ENCODE data around the gene LRRK1.

LRRK1 gene

GRCh38 chr15:101049282-101049681 lies 130.1 kb downstream of the LRRK1 start:
- Histone ChIP-seq H3K4me2 (ENCODE audit: low read length) (no peak overlapping the region), H3K27ac (ENCODE audit: low read depth, low read length, poor library complexity, severe bottlenecking) (no peak overlapping the region), H3K9me3 (ENCODE audit: low read length) (no peaks in the 10 kb centered on the region), H3K9me2 (ENCODE audit: low read depth, low read length) (no peaks in the 10 kb centered on the region), H4K20me1 (ENCODE audit: insufficient read depth, low read length) (no peaks in the 10 kb centered on the region), H3K9ac (ENCODE audit: low read length) (no peak overlapping the region), H3K4me3 (ENCODE audit: low read depth, low read length, poor library complexity, severe bottlenecking) (no peak overlapping the region), H3F3A (ENCODE audit: insufficient read depth, low read length) (no peaks in the 10 kb centered on the region), H3K36me3 (ENCODE audit: insufficient read depth, low read length) (peaks cover 98% of the 10 kb centered on the region), H3K27me3 (ENCODE audit: insufficient read depth, low read length) (no peaks in the 10 kb centered on the region), H2AFZ (ENCODE audit: low read length) (no peak overlapping the region), H3K79me2 (ENCODE audit: insufficient read depth, low read length) (no peaks in the 10 kb centered on the region), H3K4me1 (ENCODE audit: insufficient read depth, low read length, severe bottlenecking) (no peaks in the 10 kb centered on the region)
- TF ChIP-seq CTCF (IDR thresholded peaks at IDR 0.05; ENCODE audit: low read length) (no peak), EZH2 (IDR thresholded peaks at IDR 0.05; ENCODE audit: borderline replicate concordance, low read length) (no peak)

- Histone ChIP-seq H3K36me3 (ENCODE audit: insufficient read depth, low read length) (peaks cover 98% of the 10 kb centered on the region), H3K4me3 (ENCODE audit: low read depth, low read length, poor library complexity, severe bottlenecking) (no peak overlapping the region)
These were observed 130.9 kb downstream of the LRRK1 start for GRCh38 chr15:101049856-101050622.

GRCh38 chr15:101050623-101051290 lies 131.6 kb downstream of the LRRK1 start:
- Histone ChIP-seq H3F3A (ENCODE audit: insufficient read depth, low read length) (no peaks in the 10 kb centered on the region), H3K9me3 (ENCODE audit: low read length) (no peaks in the 10 kb centered on the region), H3K27me3 (ENCODE audit: insufficient read depth, low read length) (no peaks in the 10 kb centered on the region), H3K9me2 (ENCODE audit: low read depth, low read length) (no peaks in the 10 kb centered on the region), H2AFZ (ENCODE audit: low read length) (no peak overlapping the region), H3K4me1 (ENCODE audit: insufficient read depth, low read length, severe bottlenecking) (no peaks in the 10 kb centered on the region), H3K36me3 (ENCODE audit: insufficient read depth, low read length) (peaks cover 98% of the 10 kb centered on the region), H3K9ac (ENCODE audit: low read length) (no peak overlapping the region), H3K27ac (ENCODE audit: low read depth, low read length, poor library complexity, severe bottlenecking) (no peak overlapping the region), H3K4me2 (ENCODE audit: low read length) (no peak overlapping the region), H3K79me2 (ENCODE audit: insufficient read depth, low read length) (no peaks in the 10 kb centered on the region), H3K4me3 (ENCODE audit: low read depth, low read length, poor library complexity, severe bottlenecking) (no peak overlapping the region), H4K20me1 (ENCODE audit: insufficient read depth, low read length) (no peaks in the 10 kb centered on the region)
- TF ChIP-seq CTCF (IDR thresholded peaks at IDR 0.05; ENCODE audit: low read length) (no peak), EZH2 (IDR thresholded peaks at IDR 0.05; ENCODE audit: borderline replicate concordance, low read length) (no peak)

More at GRCh38 chr15:101049856-101050622, 130.9 kb downstream of the LRRK1 start:
- Histone ChIP-seq H3K4me2 (ENCODE audit: low read length) (no peak overlapping the region), H3K9me3 (ENCODE audit: low read length) (no peaks in the 10 kb centered on the region), H3K27ac (ENCODE audit: low read depth, low read length, poor library complexity, severe bottlenecking) (no peak overlapping the region), H3K9me2 (ENCODE audit: low read depth, low read length) (no peaks in the 10 kb centered on the region), H4K20me1 (ENCODE audit: insufficient read depth, low read length) (no peaks in the 10 kb centered on the region), H3K79me2 (ENCODE audit: insufficient read depth, low read length) (no peaks in the 10 kb centered on the region), H3K9ac (ENCODE audit: low read length) (no peak overlapping the region), H3K27me3 (ENCODE audit: insufficient read depth, low read length) (no peaks in the 10 kb centered on the region), H2AFZ (ENCODE audit: low read length) (no peak overlapping the region), H3F3A (ENCODE audit: insufficient read depth, low read length) (no peaks in the 10 kb centered on the region), H3K4me1 (ENCODE audit: insufficient read depth, low read length, severe bottlenecking) (no peaks in the 10 kb centered on the region)
- TF ChIP-seq CTCF (IDR thresholded peaks at IDR 0.05; ENCODE audit: low read length), result no peak
- TF ChIP-seq EZH2 (IDR thresholded peaks at IDR 0.05; ENCODE audit: borderline replicate concordance, low read length), result no peak
